Measurements from ENCODE around the gene TSPAN13.

GRCh38 chr7:16708511-16708910 is 45.0 kb upstream of the TSPAN13 start:
- TF ChIP-seq CTCF (IDR thresholded peaks at IDR 0.05; ENCODE audit: low read depth, low read length, poor library complexity, severe bottlenecking) (no peak), EZH2phosphoT487 (IDR thresholded peaks at IDR 0.05; ENCODE audit: borderline replicate concordance, low read length) (no peak)

Data from DOHH2 (cell line).